Measurements from ENCODE around the gene PCDHGB6. TPM values are rescaled to one million over a fixed set of nuclear protein-coding genes. Genes with fewer than 3 reads are reported as not detected.

The PCDHGB6 gene
- total RNA-seq, 1 experiment from 2014 or later: 6.0 TPM

GRCh38 chr5:141389153-141390042 lies 18.4 kb upstream of the PCDHGB6 start:
- peaks cover 44% of the 10 kb centered on the region for H3K9me3 ChIP-seq (ENCODE audit: control insufficient read depth, low read depth, low read length)
- H2BK12ac ChIP-seq (ENCODE audit: insufficient read length, low read depth, low read length): no peak overlapping the region
- H3K79me2 ChIP-seq (ENCODE audit: insufficient read depth, low read length): no peaks in the 10 kb centered on the region
- H3K9ac ChIP-seq (ENCODE audit: extremely low read depth, insufficient read length, low read length): no peak overlapping the region
- no peak overlapping the region for H3K27ac Mint-ChIP-seq
- 0 out of 2 replicates have a peak, but pooled peaks cover 2% of the 10 kb centered on the region for H3K4me1 ChIP-seq (ENCODE audit: insufficient read depth, low read length)
- no peaks in the 10 kb centered on the region for H3K79me1 ChIP-seq (ENCODE audit: insufficient read depth, low read depth, low read length, poor library complexity, severe bottlenecking)
- no peaks in the 10 kb centered on the region for H3K23me2 ChIP-seq (ENCODE audit: insufficient read length, low read depth, low read length, poor library complexity, severe bottlenecking)
- no peak overlapping the region for H3K18ac ChIP-seq (ENCODE audit: insufficient read length, low read depth, low read length)
- H4K91ac ChIP-seq (ENCODE audit: insufficient read length, low read depth, low read length): no peak overlapping the region
- H3K4me1 Mint-ChIP-seq: no peaks in the 10 kb centered on the region
- no peak overlapping the region for H2BK5ac ChIP-seq (ENCODE audit: insufficient read length, low read length)
- H4K20me1 ChIP-seq (ENCODE audit: control insufficient read depth, insufficient read depth, insufficient read length): no peaks in the 10 kb centered on the region
- H4K5ac ChIP-seq (ENCODE audit: insufficient read length, low read depth, low read length): no peak overlapping the region
- no peak overlapping the region for H3K4me3 Mint-ChIP-seq
- H3K27me3 ChIP-seq (ENCODE audit: insufficient read depth, low read length): no peaks in the 10 kb centered on the region
- no peak overlapping the region for H3T11ph ChIP-seq (ENCODE audit: low read length)
- no peak overlapping the region for H2BK20ac ChIP-seq (ENCODE audit: low read depth, low read length, poor library complexity, severe bottlenecking)
- H2AK5ac ChIP-seq (ENCODE audit: insufficient read length, low read length): no peak overlapping the region
- peaks cover 68 to 74% of the 10 kb centered on the region in 2 experiments for H3K9me3 Mint-ChIP-seq
- H4K8ac ChIP-seq (replicated peaks; ENCODE audit: insufficient read length, low read depth, low read length): no peak overlapping the region
- H3K36me3 Mint-ChIP-seq (ENCODE audit: insufficient read depth in 1 of 3, low read depth in 3 of 3): peaks cover 28 to 62% (median 45%) of the 10 kb centered on the region in 3 experiments
- H3K14ac ChIP-seq (ENCODE audit: insufficient read depth, low read length): no peak overlapping the region
- no peak overlapping the region for H2AFZ ChIP-seq (ENCODE audit: low read length)
- no peak overlapping the region for H3K56ac ChIP-seq (ENCODE audit: insufficient read length, low read depth, low read length)
- WGBS (ENCODE audit: extremely low coverage, insufficient read length, low lambda C conversion rate): no CpG with 5 or more reads among the region's 77 CpGs
- DNase-seq: no peak
- no peak overlapping the region for H2BK15ac ChIP-seq (ENCODE audit: low read depth, low read length)
- H3K4me2 ChIP-seq (ENCODE audit: insufficient read depth, insufficient read length, low read length): no peak overlapping the region
- no peak overlapping the region for H3K4ac ChIP-seq (ENCODE audit: low read depth, low read length)
- H3K27me3 Mint-ChIP-seq (ENCODE audit: low read depth): peaks cover 13% of the 10 kb centered on the region
- TF ChIP-seq CTCF (conservative IDR thresholded peaks at IDR 0.05): no peak
- H2BK120ac ChIP-seq (ENCODE audit: low read depth, low read length, poor library complexity, severe bottlenecking): no peak overlapping the region
- no peak overlapping the region for H3K23ac ChIP-seq (ENCODE audit: insufficient read length, low read depth, low read length)
- H3K27ac ChIP-seq (ENCODE audit: insufficient read length, low read depth, low read length): no peak overlapping the region
